K562 treated with DMSO at 1 percent for 4 hours (cell line): ENCODE results near the gene CENPF. TPM values are rescaled to one million over a fixed set of nuclear protein-coding genes. Genes with fewer than 3 reads are reported as not detected.

Experiments
- total RNA-seq: library from RNA; unstranded; fragments of 300-600 nt; gene quantifications from 2 replicates; pipeline ENCODE4 v1.2.3, GENCODE V29; 2022; ENCODE audit not compliant: insufficient read depth

Gene CENPF, protein sequence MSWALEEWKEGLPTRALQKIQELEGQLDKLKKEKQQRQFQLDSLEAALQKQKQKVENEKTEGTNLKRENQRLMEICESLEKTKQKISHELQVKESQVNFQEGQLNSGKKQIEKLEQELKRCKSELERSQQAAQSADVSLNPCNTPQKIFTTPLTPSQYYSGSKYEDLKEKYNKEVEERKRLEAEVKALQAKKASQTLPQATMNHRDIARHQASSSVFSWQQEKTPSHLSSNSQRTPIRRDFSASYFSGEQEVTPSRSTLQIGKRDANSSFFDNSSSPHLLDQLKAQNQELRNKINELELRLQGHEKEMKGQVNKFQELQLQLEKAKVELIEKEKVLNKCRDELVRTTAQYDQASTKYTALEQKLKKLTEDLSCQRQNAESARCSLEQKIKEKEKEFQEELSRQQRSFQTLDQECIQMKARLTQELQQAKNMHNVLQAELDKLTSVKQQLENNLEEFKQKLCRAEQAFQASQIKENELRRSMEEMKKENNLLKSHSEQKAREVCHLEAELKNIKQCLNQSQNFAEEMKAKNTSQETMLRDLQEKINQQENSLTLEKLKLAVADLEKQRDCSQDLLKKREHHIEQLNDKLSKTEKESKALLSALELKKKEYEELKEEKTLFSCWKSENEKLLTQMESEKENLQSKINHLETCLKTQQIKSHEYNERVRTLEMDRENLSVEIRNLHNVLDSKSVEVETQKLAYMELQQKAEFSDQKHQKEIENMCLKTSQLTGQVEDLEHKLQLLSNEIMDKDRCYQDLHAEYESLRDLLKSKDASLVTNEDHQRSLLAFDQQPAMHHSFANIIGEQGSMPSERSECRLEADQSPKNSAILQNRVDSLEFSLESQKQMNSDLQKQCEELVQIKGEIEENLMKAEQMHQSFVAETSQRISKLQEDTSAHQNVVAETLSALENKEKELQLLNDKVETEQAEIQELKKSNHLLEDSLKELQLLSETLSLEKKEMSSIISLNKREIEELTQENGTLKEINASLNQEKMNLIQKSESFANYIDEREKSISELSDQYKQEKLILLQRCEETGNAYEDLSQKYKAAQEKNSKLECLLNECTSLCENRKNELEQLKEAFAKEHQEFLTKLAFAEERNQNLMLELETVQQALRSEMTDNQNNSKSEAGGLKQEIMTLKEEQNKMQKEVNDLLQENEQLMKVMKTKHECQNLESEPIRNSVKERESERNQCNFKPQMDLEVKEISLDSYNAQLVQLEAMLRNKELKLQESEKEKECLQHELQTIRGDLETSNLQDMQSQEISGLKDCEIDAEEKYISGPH (N-terminal part only)
- total RNA-seq: 21.9 and 29.5 TPM in 2 replicates

DNA sequence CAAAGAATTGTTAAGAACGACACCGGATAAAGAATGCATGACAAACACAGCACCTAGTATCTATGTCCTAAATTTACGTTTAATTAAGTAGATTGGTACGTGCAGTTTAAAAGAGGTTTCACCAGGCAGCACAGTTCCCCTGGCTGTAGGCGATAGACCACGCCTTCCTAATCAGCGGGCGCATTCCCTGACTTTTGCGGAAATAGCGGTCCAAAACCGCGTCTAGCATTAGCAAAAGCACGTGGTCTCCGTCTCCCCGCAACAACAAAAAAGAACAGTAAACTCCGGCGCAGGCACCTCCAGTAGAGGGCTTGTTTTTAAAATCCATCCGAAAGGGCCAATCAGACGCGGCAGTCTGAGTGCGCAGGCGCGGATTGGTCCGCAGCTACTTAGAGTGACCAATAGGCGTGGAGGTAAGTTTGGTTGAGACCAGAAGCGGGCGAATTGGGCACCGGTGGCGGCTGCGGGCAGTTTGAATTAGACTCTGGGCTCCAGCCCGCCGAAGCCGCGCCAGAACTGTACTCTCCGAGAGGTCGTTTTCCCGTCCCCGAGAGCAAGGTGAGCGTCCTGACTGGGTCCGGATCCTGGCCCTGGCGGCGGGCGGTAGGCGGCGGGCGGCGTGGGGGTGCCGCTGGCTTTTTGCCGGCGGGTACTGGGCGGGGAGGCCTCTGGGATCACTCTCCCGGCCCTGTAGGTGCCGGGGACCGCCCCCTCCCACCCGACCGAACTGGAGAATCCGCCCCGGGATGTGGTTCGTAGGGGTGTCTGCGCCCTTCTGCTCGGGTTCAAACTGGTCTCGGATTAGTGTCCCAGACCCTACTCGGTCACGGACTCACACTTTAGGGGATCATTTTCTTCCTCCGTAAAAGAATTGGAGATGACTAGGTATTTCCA lies at the start of gene CENPF:
CENPF (plus strand) TSS at position 432 of the 894 bp plus-strand sequence. CDS start 10,560 bp downstream, outside the sequence.

Other genes with a start within 250 kb of the CENPF start
- not detected in 2 replicates for gene PTPN14, start 51.6 kb upstream of the CENPF start, total RNA-seq